Parathyroid adenoma (tissue), 2 donors: ENCODE measurements around the gene LPP.

Source experiments
- H2AFZ ChIP-seq: fragments of 300-600 bp; sonication (generic); one replicate; pipeline ENCODE4 v1.7.0; 2017; ENCODE audit warnings: antibody characterized with exemption, mild to moderate bottlenecking
- H3K27ac ChIP-seq: fragments of 300-600 bp; sonication (generic); one replicate; pipeline ENCODE4 v1.7.0; 2017
- H3K27me3 ChIP-seq: fragments of 300-600 bp; sonication (generic); one replicate; pipeline ENCODE4 v1.7.0; 2017; ENCODE audit warnings: low read length; ENCODE audit not compliant: control insufficient read depth, insufficient read depth
- H3K36me3 ChIP-seq: fragments of 300-600 bp; sonication (generic); one replicate; pipeline ENCODE4 v1.7.0; 2017; ENCODE audit warnings: low read length; ENCODE audit not compliant: control insufficient read depth, insufficient read depth
- H3K4me1 ChIP-seq: fragments of 300-600 bp; sonication (generic); one replicate; pipeline ENCODE4 v1.7.0; 2017; ENCODE audit warnings: control low read depth
- H3K4me2 ChIP-seq: fragments of 300-600 bp; sonication (generic); one replicate; pipeline ENCODE4 v1.7.0; 2017; ENCODE audit warnings: low read length
- H3K4me3 ChIP-seq: fragments of 300-600 bp; sonication (generic); one replicate; pipeline ENCODE4 v1.7.0; 2017; ENCODE audit warnings: low read depth, low read length
- H3K79me2 ChIP-seq: fragments of 300-600 bp; sonication (generic); one replicate; pipeline ENCODE4 v1.7.0; 2017; ENCODE audit warnings: control low read depth
- H3K9ac ChIP-seq: fragments of 300-600 bp; sonication (generic); one replicate; pipeline ENCODE4 v1.7.0; 2017; ENCODE audit warnings: mild to moderate bottlenecking
- H3K9me3 ChIP-seq: fragments of 300-600 bp; sonication (generic); one replicate; pipeline ENCODE4 v1.7.0; 2017; ENCODE audit warnings: low read length; ENCODE audit not compliant: control insufficient read depth
- CTCF ChIP-seq: fragments of 300-600 bp; sonication (generic); IDR thresholded peaks from one replicate; pipeline ENCODE4 v1.7.0; 2017; ENCODE audit warnings: antibody characterized with exemption, mild to moderate bottlenecking
- donor health status: primary hyperparathyroidism.

The LPP gene

GRCh38 chr3:188320757-188321156, 166.8 kb downstream of the LPP start:
- no peak overlapping the region for H3K4me3 ChIP-seq
- H3K9ac ChIP-seq: no peak overlapping the region
- no peak overlapping the region for H3K4me2 ChIP-seq

GRCh38 chr3:188321258-188321657, 167.3 kb downstream of the LPP start:
- Histone ChIP-seq H3K9ac (no peak overlapping the region), H3K9me3 (no peaks in the 10 kb centered on the region), H3K27ac (no peak overlapping the region), H3K4me2 (no peak overlapping the region), H3K4me1 (peaks cover 8% of the 10 kb centered on the region), H3K27me3 (no peaks in the 10 kb centered on the region), H3K79me2 (peaks cover 7% of the 10 kb centered on the region), H3K4me3 (no peak overlapping the region), H3K36me3 (no peaks in the 10 kb centered on the region), H2AFZ (no peak overlapping the region)
- TF ChIP-seq CTCF: no peak

More at GRCh38 chr3:188320757-188321156, 166.8 kb downstream of the LPP start:
- Histone ChIP-seq H3K27ac (no peak overlapping the region), H3K9me3 (no peaks in the 10 kb centered on the region), H2AFZ (no peak overlapping the region), H3K27me3 (no peaks in the 10 kb centered on the region), H3K4me1 (peaks cover 9% of the 10 kb centered on the region), H3K36me3 (no peaks in the 10 kb centered on the region), H3K79me2 (peaks cover 7% of the 10 kb centered on the region)
- no peak for TF ChIP-seq CTCF

GRCh38 chr3:188322135-188322887, 168.4 kb downstream of the LPP start:
- H3K79me2 ChIP-seq: peaks cover 7% of the 10 kb centered on the region
- no peak overlapping the region for H2AFZ ChIP-seq
- no peak overlapping the region for H3K4me3 ChIP-seq
- H3K36me3 ChIP-seq: no peaks in the 10 kb centered on the region
- H3K4me1 ChIP-seq: peaks cover 4% of the 10 kb centered on the region
- no peak overlapping the region for H3K9ac ChIP-seq
- H3K27me3 ChIP-seq: no peaks in the 10 kb centered on the region
- no peaks in the 10 kb centered on the region for H3K9me3 ChIP-seq
- no peak overlapping the region for H3K27ac ChIP-seq
- no peak overlapping the region for H3K4me2 ChIP-seq
- TF ChIP-seq CTCF: no peak

GRCh38 chr3:188323067-188323842, 169.3 kb downstream of the LPP start:
- no peaks in the 10 kb centered on the region for H3K9me3 ChIP-seq
- no peaks in the 10 kb centered on the region for H3K36me3 ChIP-seq
- peaks cover 7% of the 10 kb centered on the region for H3K79me2 ChIP-seq
- H3K27ac ChIP-seq: no peak overlapping the region
- no peak overlapping the region for H3K9ac ChIP-seq
- no peak overlapping the region for H2AFZ ChIP-seq
- no peak overlapping the region for H3K4me3 ChIP-seq
- H3K4me1 ChIP-seq: peaks cover 4% of the 10 kb centered on the region
- no peak overlapping the region for H3K4me2 ChIP-seq
- no peaks in the 10 kb centered on the region for H3K27me3 ChIP-seq
- TF ChIP-seq CTCF: no peak
